Smooth muscle cell (in vitro differentiated cells): Measurements from ENCODE around the gene TMEM14C. TPM values are rescaled to one million over a fixed set of nuclear protein-coding genes. Genes with fewer than 3 reads are reported as not detected.
"Not testable (repeated sequence)": the region's sequence is repeated elsewhere in the genome, so short reads cannot be mapped to it uniquely, and the experiment has no call there.

Experiments
- DNase-seq: peaks from one replicate; lab custom pipeline; 2025; ENCODE audit not compliant: unreplicated experiment; lab: John Stamatoyannopoulos, UW
- H2AFZ ChIP-seq: fragments of 200-600 bp; sonication (generic); 2 replicates; pipeline ENCODE4 v1.6.0; 2016; ENCODE audit warnings: antibody characterized with exemption, low read depth, mild to moderate bottlenecking
- H3F3A ChIP-seq: fragments of 200-600 bp; sonication (generic); 2 replicates; pipeline ENCODE4 v1.6.0; 2017; ENCODE audit warnings: antibody characterized with exemption, low read depth
- H3K27ac ChIP-seq: fragments of 200-600 bp; sonication (generic); 2 replicates; pipeline ENCODE4 v1.5.1; 2016; ENCODE audit warnings: low read depth, mild to moderate bottlenecking
- H3K27me3 ChIP-seq: fragments of 200-600 bp; sonication (generic); 2 replicates; pipeline ENCODE4 v1.6.1; 2016; ENCODE audit warnings: low read depth, mild to moderate bottlenecking
- H3K36me3 ChIP-seq: fragments of 200-600 bp; sonication (generic); 2 replicates; pipeline ENCODE4 v1.5.1; 2016; ENCODE audit warnings: low read depth
- H3K4me1 ChIP-seq: fragments of 200-600 bp; sonication (generic); 2 replicates; pipeline ENCODE4 v1.5.1; 2016; ENCODE audit warnings: low read depth
- H3K4me2 ChIP-seq: fragments of 200-600 bp; sonication (generic); 2 replicates; pipeline ENCODE4 v1.6.0; 2016; ENCODE audit warnings: mild to moderate bottlenecking
- H3K4me3 ChIP-seq: fragments of 200-600 bp; sonication (generic); 2 replicates; pipeline ENCODE4 v1.5.1; 2016; ENCODE audit warnings: mild to moderate bottlenecking
- H3K79me2 ChIP-seq: fragments of 200-600 bp; sonication (generic); 2 replicates; pipeline ENCODE4 v1.6.0; 2016; ENCODE audit warnings: low read depth, mild to moderate bottlenecking
- H3K9ac ChIP-seq: fragments of 200-600 bp; sonication (generic); 2 replicates; pipeline ENCODE4 v1.6.0; 2016; ENCODE audit warnings: low read depth
- H3K9me3 ChIP-seq: fragments of 200-600 bp; sonication (generic); replicated peaks from 2 replicates; pipeline ENCODE4 v1.5.1; 2016; ENCODE audit warnings: low read depth
- H4K20me1 ChIP-seq: fragments of 200-600 bp; sonication (generic); 2 replicates; pipeline ENCODE4 v1.6.0; 2016; ENCODE audit warnings: low read depth
- CTCF ChIP-seq: fragments of 200-600 bp; sonication (generic); IDR thresholded peaks from 2 replicates; pipeline ENCODE4 v1.5.1; 2017; ENCODE audit warnings: borderline replicate concordance, mild to moderate bottlenecking, antibody characterized with exemption; ENCODE audit not compliant: insufficient read depth, poor library complexity, severe bottlenecking
- WGBS: methylation state at CpG from one replicate; pipeline ENCODE4 v1.1.7; 2016; ENCODE audit warnings: low lambda C conversion rate; 5-methylcytosine and 5-hydroxymethylcytosine counted together
- polyA plus RNA-seq: library from polyadenylated mRNA; unstranded; fragments of >200 nt; fragmentation: Nextera tagmentation; extraction: Ambion mirVana; gene quantifications from 2 replicates; pipeline ENCODE4 v1.2.1, GENCODE V29; 2016
- total RNA-seq: library from RNA; depleted of rRNA; stranded (reverse); fragments of >200 nt; gene quantifications from 2 replicates; pipeline ENCODE4 v1.2.3, GENCODE V29; 2014

TMEM14C gene
- total and polyA plus RNA-seq, 2 experiments from 2014 or later, result 180 TPM

DNA sequence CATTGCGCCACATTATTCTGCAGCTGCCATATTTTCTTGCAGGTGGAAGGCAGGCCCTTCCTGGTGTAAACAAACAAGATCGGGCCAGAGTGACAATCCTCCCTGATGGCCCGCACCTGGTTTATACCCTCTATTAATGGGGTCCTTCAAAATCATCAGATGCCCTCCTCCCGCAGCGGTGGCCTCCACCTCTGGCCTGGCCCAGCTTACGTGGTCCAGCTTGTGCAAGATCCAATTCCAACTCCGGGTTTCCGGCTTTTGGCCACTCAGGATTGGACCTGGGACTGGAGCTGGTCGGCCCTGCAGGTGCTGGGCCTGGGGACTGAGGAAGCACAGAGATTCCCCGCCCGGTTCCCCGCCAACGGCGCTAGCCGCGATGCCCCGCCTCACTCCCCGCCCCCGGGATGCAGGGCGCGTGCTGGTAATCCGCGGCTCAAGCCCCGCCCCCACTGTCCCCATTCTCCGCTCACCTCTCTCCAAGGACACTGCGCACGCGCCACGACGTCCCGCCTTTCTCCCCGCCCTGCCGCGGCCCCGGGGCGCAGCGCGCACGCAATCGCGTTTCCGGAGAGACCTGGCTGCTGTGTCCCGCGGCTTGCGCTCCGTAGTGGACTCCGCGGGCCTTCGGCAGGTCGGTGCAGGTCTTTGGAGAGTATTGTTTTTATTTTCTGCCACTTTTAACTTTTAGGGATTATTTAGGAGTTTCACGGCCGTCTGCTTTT is 24.5 kb downstream of the TMEM14C start, which contains the start of gene TMEM14B:
TSS of gene TMEM14B (plus strand) at position 555 of the 722 bp plus-strand sequence. CDS start 1,441 bp downstream, outside the sequence.
- peak within 1 kb of the TSS; percentile 89 for H3K4me3 ChIP-seq
- peaks cover 3% of the 10 kb centered on the region for H3F3A ChIP-seq

GRCh38 chr6:10749734-10750133 is 26.9 kb downstream of the TMEM14C start:
- Histone ChIP-seq H3K36me3 (no peaks in the 10 kb centered on the region), H4K20me1 (peaks cover 5% of the 10 kb centered on the region), H3F3A (peaks cover 3% of the 10 kb centered on the region), H3K79me2 (peaks cover 30% of the 10 kb centered on the region), H3K27ac (no peak overlapping the region), H3K9me3 (no peaks in the 10 kb centered on the region), H3K27me3 (no peaks in the 10 kb centered on the region), H3K4me1 (peaks cover 23% of the 10 kb centered on the region), H3K9ac (no peak overlapping the region), H3K4me3 (no peak overlapping the region), H3K4me2 (no peak overlapping the region), H2AFZ (no peak overlapping the region)
- no peak for DNase-seq
- 34% methylated on average over 2 of the region's 2 CpGs for WGBS
- TF ChIP-seq CTCF, result no peak

More for the DNA sequence above, 24.5 kb downstream of the TMEM14C start, which contains the start of gene TMEM14B:
- Histone ChIP-seq H3K9ac (peak within 1 kb of the TSS; percentile 88), H3K27ac (peak within 1 kb of the TSS; percentile 54), H3K36me3 (no peaks in the 10 kb centered on the region), H3K27me3 (no peaks in the 10 kb centered on the region), H3K79me2 (peaks cover 23% of the 10 kb centered on the region), H2AFZ (peak within 1 kb of the TSS; percentile 94), H3K4me2 (peak within 1 kb of the TSS; percentile 95), H3K9me3 (no peaks in the 10 kb centered on the region), H4K20me1 (no peaks in the 10 kb centered on the region), H3K4me1 (peaks cover 23% of the 10 kb centered on the region)
- DNase-seq, result peak; percentile 93
- WGBS, result 5% methylated on average over 45 of the region's 52 CpGs
- TF ChIP-seq CTCF, result no peak

DNA sequence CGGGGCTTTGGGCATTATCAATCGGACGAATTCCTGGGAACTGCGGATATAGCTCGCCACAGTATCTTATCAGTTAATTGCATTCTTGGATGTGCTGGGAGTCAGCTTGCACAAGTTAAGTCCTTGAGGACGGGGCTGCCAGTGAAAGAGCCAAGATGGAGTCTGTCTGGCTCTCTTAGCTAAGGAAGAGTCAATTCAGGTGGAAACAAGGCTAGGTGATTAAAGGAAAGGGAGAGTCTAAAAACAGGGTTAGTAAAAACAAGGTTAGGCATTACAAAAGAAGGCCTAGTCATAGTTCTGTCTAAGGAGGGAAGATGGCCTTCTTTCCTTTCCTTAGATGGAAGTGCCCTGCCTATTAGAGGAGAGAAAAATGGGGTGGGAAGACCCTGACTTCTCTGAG is 27.7 kb downstream of the TMEM14C start:
- not testable (repeated sequence) for H3K27ac ChIP-seq, H3K4me3 ChIP-seq, H2AFZ ChIP-seq, H3K9me3 ChIP-seq, DNase-seq, H3K9ac ChIP-seq, H3K27me3 ChIP-seq, H3F3A ChIP-seq, H4K20me1 ChIP-seq, H3K4me2 ChIP-seq, H3K36me3 ChIP-seq
- WGBS, result 55% methylated on average over 6 of the region's 6 CpGs
- H3K79me2 ChIP-seq, result peaks cover 32% of the 10 kb centered on the region
- peaks cover 23% of the 10 kb centered on the region for H3K4me1 ChIP-seq

- not testable (repeated sequence) for H3K4me3 ChIP-seq, H3K27me3 ChIP-seq, H3K27ac ChIP-seq, DNase-seq, H2AFZ ChIP-seq, H3K9me3 ChIP-seq, H3F3A ChIP-seq, H3K9ac ChIP-seq, H3K4me2 ChIP-seq
- H3K36me3 ChIP-seq, result peaks cover 16% of the 10 kb centered on the region
- peaks cover 32% of the 10 kb centered on the region for H3K79me2 ChIP-seq
- WGBS, result 93% methylated on average over 4 of the region's 5 CpGs
- peaks cover 17% of the 10 kb centered on the region for H4K20me1 ChIP-seq
- peaks cover 17% of the 10 kb centered on the region for H3K4me1 ChIP-seq
These were observed 28.9 kb downstream of the TMEM14C start for GRCh38 chr6:10751757-10752156.
